Myocyte (in vitro differentiated cells): ENCODE measurements around the gene TRPV6. TPM values are rescaled to one million over a fixed set of nuclear protein-coding genes. Genes with fewer than 3 reads are reported as not detected.
A peak's percentile ranks its signal among the peaks of the same experiment; 100 is the strongest.

Experiments used
- DNase-seq: peaks from one replicate; pipeline ENCODE4 v3.0.0-alpha.2; 2012; ENCODE audit warnings: low read depth
- total RNA-seq: library from RNA; depleted of rRNA; stranded (reverse); fragments of >200 nt; gene quantifications from 2 replicates; pipeline ENCODE4 v1.2.3, GENCODE V29; 2014

The TRPV6 gene
- total RNA-seq, 1 donor from 2014 or later, result not detected

DNA sequence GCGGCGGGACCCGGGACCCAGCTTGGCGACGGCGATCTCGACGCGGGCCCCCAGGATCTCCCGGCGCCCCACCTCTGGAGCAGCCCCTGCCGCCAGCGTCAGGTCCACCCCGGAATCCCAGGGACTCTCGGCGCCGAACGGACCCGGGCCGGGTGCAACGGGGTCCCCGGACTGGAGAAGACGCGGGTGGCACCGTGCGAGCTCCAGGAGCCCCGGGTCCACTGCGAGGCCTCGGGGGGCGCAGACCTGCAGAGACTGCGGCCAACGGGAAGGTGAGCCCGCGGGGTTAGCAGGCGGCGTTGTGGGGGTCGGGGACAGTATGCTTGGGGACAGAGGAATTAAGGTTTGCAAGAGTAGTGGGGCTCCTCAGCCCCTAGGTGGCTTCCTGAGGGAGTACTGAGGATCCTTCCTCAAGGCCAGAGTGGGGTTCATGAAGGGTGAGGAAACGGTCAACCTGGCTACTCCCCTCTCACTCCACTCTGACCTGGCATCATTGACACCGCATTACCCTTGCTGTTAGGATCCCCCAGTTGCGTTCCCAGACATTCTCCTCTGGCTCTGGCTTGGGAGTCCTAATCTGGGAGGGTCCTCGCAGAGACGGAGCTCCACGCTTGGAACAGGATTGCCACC lies 30.3 kb downstream of the TRPV6 start:
- DNase-seq, result peak; percentile 9

DNA sequence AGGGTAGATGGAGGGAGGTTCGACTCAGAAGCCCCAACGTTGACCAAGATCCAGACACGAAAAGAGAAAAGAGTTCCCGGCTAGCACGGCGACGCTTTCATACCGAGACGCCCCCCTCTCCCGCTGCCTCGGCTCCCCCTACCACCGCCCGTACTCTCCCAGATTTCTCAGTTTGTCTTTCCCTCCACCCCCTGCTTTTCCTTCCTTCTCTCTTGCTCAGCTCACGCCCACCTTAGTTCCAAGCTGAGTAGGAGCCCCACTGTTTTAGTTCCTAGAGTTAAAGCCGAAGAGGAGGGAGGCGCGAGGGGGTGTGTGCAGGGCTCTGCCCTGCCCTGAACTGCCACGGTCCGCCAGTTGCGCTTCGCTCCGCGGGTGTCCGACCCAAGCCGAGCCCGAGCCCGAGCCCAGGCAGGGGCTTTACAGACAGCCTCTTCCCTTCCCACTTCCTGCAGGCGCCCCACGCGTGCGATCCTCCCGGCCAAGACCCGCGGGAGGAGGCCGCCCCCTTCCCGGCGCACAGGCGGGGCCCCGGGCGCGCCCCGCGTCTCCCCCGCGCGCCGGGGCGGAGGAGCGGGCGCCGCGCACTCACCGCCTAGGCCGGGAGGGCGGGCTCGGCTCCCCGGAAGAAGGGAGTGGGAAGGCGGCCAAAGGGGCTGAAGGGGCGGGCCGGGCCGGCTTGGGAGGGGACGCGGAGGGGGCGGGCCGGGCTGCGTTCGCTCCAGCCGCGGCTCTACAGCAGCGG lies 31.0 kb downstream of the TRPV6 start, which contains the start of gene EPHB6:
Gene EPHB6 (plus strand): TSS at position 705 of the 742 bp plus-strand sequence. CDS start 8,152 bp downstream, outside the sequence.
- DNase-seq, result peak; percentile 60

DNA sequence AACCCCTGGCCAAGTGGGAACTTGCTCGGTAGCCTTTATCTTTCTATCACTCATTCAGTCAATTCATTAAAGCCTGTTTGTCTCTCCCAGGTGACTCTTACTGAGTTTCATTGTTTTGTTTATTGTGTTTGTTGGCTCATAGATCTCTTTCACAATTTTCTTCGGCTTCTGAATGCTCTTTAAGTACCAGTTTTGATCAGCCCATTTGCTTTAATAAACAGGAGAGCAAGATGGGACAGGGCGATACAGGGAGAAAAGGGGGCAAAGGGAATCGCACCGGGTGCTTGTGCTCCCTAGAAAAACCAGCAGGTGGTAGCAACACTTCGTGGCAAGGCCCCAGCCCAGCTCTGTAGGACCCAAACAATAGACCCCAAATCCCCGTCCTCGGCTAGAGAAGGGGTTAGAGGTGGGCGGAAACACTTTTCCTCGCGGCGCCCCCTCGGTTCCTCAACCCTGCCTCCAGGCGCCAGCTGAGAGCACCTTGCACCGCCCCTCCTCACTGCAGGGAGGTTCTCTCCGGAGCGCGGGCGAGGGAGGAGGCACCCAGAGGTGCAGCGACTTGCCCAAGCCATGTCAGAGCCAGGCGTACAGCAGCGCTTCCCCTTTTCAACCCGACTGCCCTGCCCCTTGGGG lies 31.7 kb downstream of the TRPV6 start:
- DNase-seq, result peak; percentile 67

DNA sequence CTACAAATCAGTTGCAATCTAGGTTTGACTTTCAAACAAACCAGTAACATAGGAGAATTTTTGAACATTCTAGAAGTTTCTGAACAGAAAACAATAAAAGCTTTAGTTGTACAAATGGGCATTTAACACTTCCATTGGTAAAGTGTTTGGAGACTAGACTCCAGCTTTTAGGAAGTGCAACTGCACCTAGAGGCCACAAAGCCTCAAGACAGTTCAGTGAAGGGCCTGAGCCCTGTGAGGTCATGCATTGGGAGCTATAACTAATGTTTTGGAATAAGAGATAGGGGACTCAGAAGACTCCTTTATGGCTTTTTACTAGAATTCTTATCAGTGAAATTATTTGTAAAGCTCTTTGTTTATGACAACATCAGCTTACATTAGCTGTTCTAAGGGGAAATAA lies 33.6 kb downstream of the TRPV6 start:
- DNase-seq, result no peak

DNA sequence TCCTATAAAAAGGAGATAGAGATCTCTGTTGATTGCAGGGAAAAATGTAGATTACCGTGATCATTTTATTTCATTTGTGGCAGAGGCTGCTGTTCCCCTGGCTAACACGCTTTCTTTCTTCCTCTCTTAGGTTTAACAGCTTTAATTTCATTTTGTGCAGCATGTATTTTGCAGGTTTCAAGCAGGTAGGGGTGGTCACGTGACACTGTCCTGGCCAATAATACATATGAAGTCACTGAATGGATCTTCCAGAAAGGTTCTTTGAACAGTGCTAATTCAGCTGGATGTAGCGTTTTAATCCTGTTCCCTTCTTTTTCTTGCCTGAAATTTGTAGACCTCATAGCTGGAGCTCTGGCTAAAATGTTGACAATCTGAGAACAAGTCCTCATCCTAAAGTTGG lies 34.3 kb downstream of the TRPV6 start:
- no peak for DNase-seq

DNA sequence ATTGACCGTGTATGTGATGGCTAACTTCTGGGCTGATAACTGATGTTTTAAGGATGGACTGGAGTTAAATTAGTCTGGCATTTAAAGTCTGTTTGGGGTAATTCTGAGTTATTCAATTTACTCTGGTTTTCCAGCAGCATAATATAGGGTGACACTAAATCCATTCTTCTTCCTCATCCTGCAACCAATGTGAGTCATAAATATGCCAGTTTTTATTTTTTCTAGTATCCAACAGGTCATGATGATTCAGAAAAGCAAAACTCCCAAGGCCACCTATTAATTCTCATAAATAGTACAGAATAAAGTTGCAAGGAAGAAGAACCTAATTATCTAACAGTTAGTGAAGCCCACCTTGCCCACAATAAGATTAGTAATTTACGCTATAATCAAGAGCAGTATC lies 38.2 kb downstream of the TRPV6 start:
- DNase-seq, result no peak

DNA sequence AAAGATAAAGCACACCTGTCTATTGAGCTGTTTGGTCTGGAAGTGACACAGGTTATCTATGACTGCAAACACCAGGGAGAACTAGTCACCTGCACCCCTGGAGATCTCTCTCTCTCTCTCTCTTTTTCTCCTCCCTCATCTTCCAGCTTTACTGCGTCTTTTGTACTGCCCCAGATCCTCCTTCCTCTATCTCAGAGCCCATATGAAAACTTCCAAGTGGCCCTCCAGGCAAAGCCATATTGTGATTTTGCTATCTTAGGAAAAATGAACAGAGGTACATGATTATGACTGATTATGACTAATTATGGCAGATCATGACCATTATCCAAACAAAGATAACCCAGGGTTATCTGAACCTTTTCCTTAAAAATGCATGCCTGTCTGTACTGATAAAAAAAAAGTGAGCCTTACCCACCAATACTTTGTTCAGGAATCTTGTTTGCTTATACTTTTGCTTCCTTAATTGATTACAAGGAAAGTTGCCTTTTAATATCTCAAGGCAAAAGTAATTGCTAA lies 43.2 kb downstream of the TRPV6 start:
- DNase-seq, result no peak

DNA sequence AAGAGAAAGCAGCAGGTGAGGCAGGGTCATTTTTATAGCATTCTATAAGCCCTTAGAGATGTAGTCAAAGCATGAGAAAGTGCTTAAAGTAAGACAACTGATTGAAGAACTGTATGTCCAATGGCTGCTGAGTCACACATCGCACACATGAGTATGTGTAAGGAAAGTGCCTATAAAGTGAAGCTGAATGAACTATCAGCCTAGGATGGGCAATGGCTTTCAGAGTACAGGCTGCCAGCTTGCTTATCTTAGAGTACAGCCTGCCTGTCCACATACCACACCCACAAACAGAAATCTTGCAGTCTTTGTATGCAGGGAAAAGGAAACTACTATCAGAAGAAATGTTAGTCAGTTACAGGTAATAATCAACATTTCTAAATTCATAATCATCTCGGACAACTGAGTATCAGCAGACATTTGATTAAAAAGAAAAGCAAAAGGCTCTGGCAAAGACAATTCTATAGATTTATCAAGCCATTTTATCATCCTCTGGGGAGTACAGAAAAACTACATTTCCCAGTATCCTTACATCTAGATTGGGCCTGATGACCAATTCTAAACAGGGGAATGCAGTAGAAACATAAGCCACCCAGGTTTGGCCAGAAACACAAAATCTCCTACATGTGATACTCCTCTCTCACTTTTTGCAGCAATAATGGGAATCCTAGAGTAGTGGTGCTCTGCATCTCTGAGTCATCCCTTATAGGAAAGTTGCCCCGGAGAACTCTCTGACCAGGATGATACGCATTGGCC lies 46.9 kb downstream of the TRPV6 start:
- DNase-seq, result no peak

DNA sequence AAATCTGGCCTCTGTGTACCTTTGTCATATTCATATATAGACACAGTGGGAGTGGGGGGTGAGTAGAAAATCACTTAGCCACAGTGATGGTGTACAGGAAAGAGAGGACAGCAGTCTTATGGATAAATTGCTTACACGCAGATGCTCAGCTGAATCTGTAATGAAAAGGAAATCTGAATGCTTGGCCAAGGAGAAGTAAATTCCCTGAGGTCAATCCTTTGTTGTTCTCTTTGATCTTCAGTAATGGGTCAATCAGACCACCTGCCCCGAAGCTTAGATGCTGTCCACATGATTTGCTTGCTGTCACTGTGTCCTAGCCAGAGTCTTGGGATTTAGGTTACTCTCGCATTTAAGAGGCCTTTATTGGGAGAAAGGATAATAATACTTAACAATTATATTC lies 49.1 kb downstream of the TRPV6 start:
- no peak for DNase-seq

DNA sequence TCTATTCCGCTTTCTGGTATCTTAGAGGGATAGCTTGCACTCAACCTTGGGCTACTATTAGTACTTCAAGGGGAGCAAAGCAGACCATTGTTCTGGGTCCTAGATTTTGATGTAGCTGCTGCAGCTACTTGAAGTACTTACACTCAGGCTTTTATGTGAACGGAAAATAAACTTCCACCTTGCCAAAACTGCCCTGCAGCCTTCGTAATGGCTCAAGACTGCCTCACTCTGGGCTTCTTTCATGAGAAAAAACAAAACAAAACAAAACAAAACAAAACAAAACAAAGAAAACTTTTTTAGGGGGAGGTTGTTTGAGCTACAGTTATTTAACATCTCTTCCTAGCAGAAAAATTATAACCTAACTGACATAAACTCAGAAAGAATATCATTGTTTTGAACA lies 50.1 kb downstream of the TRPV6 start:
- no peak for DNase-seq

DNA sequence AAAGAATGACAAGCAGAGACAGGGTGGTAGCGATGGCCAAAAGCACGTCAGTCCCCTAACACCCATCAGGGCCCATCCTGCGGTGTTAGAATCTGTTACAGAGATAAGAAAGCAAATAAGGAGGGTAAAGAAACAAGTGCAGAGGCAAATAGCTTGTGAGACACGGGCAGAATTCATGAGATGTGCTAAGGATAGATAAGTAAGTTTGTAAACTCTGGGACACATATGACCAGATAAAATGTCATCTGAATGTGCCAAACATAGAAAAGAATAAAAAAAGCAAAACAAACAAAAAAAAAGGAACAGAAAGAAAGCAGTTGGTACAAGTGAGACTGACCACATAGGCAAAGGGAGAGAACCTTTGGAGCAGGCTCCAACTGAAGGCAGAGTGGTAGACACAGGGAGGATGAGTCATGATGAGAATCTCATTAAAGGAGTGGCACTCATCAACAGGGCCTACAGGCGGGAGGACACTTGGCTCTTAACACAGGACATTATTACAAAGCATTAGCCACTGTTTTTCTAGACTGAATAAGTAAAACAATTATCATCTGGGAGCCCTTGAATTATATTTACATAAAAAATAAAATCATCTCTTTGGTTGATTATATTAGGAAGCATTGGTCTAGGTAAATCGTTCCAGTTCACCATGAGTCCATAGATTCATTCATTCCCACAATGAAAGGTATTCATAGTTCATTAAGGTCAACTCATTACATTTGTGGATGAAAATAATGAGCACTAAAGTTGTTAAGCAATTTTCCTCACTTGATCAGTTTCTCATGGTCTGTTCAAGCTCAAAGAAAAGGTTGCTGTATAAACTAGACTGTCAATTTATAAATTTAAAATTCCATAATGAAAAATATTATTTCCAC lies 52.1 kb downstream of the TRPV6 start:
- peak; percentile 13 for DNase-seq

DNA sequence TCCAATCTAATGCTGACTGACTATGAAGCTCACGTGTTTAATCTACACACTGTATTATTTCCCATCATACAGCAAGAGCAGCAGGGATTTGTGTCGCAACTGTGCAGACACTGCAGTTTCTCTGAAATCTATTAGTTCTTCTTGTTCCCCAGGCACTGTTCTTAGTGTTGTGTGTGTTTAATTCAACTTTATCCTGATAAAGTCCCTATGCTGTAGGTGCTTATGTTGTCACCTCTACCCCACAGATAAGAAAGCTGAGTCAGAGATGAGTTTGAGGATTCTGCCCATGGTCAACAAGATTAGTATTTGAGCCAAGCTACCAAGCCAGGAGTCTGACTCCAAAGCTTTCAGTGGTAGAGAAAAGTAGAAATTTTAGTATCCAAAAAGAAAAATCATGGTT lies 53.1 kb downstream of the TRPV6 start:
- no peak for DNase-seq

DNA sequence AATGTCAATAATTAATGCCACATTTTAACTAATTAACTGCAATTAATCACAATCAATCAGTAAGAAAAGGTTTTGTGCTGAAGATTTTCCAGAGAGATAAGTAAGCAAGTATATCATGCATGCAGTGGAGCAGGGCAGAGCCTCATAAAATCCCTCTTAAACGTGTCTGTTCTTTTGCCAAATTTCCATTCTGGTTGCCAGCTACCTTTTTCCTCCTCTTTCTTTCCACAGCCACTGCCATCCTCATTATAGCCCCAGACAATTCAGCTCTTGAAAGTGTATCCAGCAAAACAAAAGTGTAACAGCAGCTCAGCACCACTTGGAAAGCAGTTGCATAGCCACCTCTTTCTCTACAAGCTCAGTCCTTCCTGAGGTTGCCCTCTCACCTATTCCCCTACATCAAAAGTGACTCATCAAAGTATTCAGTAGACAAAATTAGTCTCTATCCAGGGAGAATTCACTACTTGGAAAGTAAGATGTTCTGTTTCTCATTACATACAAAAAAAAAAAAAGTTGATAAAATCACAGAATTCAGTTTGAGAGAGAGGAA lies 57.5 kb downstream of the TRPV6 start:
- no peak for DNase-seq

DNA sequence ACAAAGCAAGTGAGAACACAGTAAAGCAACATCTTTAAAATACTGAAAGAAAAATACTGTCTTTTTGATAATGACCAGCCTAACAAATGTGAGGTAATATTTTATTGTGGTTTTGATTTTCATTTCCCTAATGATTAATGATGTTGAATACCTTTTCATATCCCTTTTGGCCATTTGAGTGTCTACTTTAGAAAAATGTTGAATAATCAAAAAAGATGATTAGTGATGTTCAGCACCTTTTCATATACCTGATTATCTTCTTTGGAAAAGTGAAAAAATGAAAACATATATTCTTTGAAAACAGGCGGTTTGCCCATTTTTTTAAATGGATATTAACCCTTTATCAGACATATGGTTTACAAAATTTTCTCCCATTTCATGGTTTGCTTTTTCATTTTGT lies 62.8 kb downstream of the TRPV6 start:
- no peak for DNase-seq

Other genes with a start within 250 kb of the TRPV6 start
- gene PRSS1, start 136.3 kb downstream of the TRPV6 start, total RNA-seq, result not detected in 2 replicates
- not detected in 2 replicates for gene PRSS2, start 114.8 kb downstream of the TRPV6 start, total RNA-seq
- 0.08 and 0.16 TPM in 2 replicates for gene EPHB6, start 30.7 kb downstream of the TRPV6 start, total RNA-seq
- not detected in 2 replicates for gene TRPV5, start 48.0 kb upstream of the TRPV6 start, total RNA-seq
- gene LLCFC1, start 53.7 kb upstream of the TRPV6 start, total RNA-seq, result not detected in 2 replicates
- not detected in 2 replicates for gene KEL, start 76.6 kb upstream of the TRPV6 start, total RNA-seq
- not detected in 2 replicates for gene OR9A2, start 141.4 kb upstream of the TRPV6 start, total RNA-seq
- not detected in 2 replicates for gene OR6V1, start 166.6 kb upstream of the TRPV6 start, total RNA-seq
- gene PIP, start 246.3 kb upstream of the TRPV6 start, total RNA-seq, result not detected in 2 replicates